Upper lobe of left lung (tissue), 6 donors: ENCODE measurements around the gene SLC7A6OS. TPM values are rescaled to one million over a fixed set of nuclear protein-coding genes. Genes with fewer than 3 reads are reported as not detected.

ENCODE experiments used
- ATAC-seq, 2 donors: fragments of 200-7000 bp; cut with Tn5 transposase; one replicate each; pipeline ENCODE4 v1.9.1; 2022; ENCODE audit warnings: mild to moderate bottlenecking in 2 of 2, moderate library complexity in 2 of 2; ENCODE audit not compliant: low FRiP score in 2 of 2
- DNase-seq, 2 donors: peaks; one replicate each; pipeline ENCODE4 v3.0.0-alpha.2; 2019 to 2020
- H3K27ac ChIP-seq, 4 donors: fragments of 200-600 bp; sonication (generic); one replicate each; pipeline ENCODE4 v1.5.1; 2016 to 2019
- H3K27me3 ChIP-seq, 4 donors: fragments of 200-600 bp; sonication (generic); one replicate each; pipeline ENCODE4 v1.5.1; 2017 to 2019
- H3K36me3 ChIP-seq, 4 donors: fragments of 200-600 bp; sonication (generic); one replicate each; pipeline ENCODE4 v1.5.1; 2016 to 2019
- H3K4me1 ChIP-seq, 4 donors: fragments of 200-600 bp; sonication (generic); one replicate each; pipeline ENCODE4 v1.5.1; 2018 to 2019
- H3K4me3 ChIP-seq, 4 donors: fragments of 200-600 bp; sonication (generic); one replicate each; pipeline ENCODE4 v1.5.1; 2017 to 2019; ENCODE audit warnings: mild to moderate bottlenecking in 2 of 4, moderate library complexity in 1 of 4
- H3K9me3 ChIP-seq, 4 donors: fragments of 200-600 bp; sonication (generic); one replicate each; pipeline ENCODE4 v1.5.1; 2018 to 2019
- EP300 ChIP-seq, 4 donors: sonication (generic); formaldehyde crosslinking; IDR thresholded peaks; one replicate each; pipeline ENCODE4 v1.5.1; 2017; ENCODE audit warnings: antibody characterized with exemption in 4 of 4, control low read depth in 2 of 4
- POLR2A ChIP-seq, 4 donors: fragments of 450-650 bp; IDR thresholded peaks; one replicate each; pipeline ENCODE4 v1.5.1; 2016 to 2017; ENCODE audit warnings: antibody characterized with exemption in 4 of 4, mild to moderate bottlenecking in 2 of 4
- POLR2AphosphoS5 ChIP-seq, 2 donors: sonication (generic); formaldehyde crosslinking; IDR thresholded peaks; one replicate each; pipeline ENCODE4 v1.5.1; 2017; ENCODE audit warnings: antibody characterized with exemption in 2 of 2
- WGBS, 2 donors: methylation state at CpG; one replicate each; pipeline ENCODE4 v1.1.5; 2017 to 2018; 5-methylcytosine and 5-hydroxymethylcytosine counted together
- total RNA-seq, 6 donors: library from RNA; depleted of rRNA in 4 of 6; stranded (reverse); fragments of >200 nt in 4 of 6; gene quantifications; one replicate each; pipeline versions ENCODE4 v1.1.0 to v1.2.1, GENCODE V29; 2016 to 2021
- TF ChIP-seq, protein P1 (sequence below), 6 experiments: fragments of 450-650 bp in 4 of 6; fragments of 200-600 bp in 2 of 6; sonication (generic) in 2 of 6; IDR thresholded peaks; one replicate each; pipeline ENCODE4 v1.5.1; 2016 to 2019; ENCODE audit warnings: antibody characterized with exemption in 6 of 6
- donor health status: DM: no; HTN: no; CAD: no; lungs with moderate emphysema.
- donor health status: DM: no; HTN: yes; CAD: no; lungs with severe emphysema.

SLC7A6OS gene
- total RNA-seq, 6 donors from 2014 or later, result 9.9 to 35.6 (median 18.5) TPM

- H3K36me3 ChIP-seq, result peaks cover 12 to 67% (median 50%) of the 10 kb centered on the region in 4 donors
Observed at GRCh38 chr16:68339214-68339613, 28.5 kb upstream of the SLC7A6OS start.

DNA sequence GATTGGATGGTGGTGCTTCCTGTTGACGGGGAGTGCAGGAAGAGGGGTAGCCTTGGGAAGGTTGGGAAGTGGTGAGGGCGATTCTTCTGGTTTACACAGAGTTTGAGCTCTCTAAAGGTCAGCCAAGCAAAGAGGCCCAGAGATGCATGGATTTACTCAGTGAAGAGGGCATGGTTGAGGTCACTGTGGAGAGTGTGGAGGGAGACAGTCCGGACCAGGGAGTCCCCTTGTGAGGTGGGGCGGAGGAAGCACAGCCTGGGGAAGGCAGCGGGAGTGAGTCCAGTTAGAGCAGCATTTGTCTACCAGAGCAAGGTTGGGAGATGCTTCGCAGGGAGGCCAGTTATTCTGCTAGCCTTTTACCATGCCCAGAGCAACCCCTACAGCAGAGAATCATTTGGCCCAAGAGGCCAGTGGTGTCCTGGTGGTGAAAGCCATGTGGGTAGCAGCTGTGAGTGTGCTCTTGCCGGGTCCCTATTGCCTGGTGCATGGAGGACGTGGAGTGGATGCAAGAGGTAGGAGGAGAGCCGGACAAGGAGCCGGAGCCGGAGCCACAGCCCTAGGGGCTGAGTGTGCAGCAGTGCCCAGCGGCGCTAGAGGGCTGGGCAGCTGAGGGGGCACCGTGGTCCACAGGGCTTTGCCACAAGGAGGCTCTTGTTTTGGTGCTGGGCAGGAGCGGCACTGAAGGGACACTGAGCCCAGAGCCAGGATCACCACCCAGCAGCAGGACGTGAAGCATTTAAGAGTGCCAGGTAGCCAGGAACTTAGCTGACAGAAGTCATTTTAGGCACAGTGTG lies 27.8 kb upstream of the SLC7A6OS start:
- WGBS, 2 donors, result 94 to 95% methylated on average over 8 to 16 of the region's 16 CpGs
- H3K4me1 ChIP-seq, result peaks cover 0 to 2% (median under 1%) of the 10 kb centered on the region in 4 donors

More at GRCh38 chr16:68339214-68339613, 28.5 kb upstream of the SLC7A6OS start:
- H3K27ac ChIP-seq, result no peak overlapping the region
- H3K4me1 ChIP-seq, result no peaks in the 10 kb centered on the region
- TF ChIP-seq POLR2A (IDR thresholded peaks at IDR 0.05), result no peak
- TF ChIP-seq, protein P1, sequence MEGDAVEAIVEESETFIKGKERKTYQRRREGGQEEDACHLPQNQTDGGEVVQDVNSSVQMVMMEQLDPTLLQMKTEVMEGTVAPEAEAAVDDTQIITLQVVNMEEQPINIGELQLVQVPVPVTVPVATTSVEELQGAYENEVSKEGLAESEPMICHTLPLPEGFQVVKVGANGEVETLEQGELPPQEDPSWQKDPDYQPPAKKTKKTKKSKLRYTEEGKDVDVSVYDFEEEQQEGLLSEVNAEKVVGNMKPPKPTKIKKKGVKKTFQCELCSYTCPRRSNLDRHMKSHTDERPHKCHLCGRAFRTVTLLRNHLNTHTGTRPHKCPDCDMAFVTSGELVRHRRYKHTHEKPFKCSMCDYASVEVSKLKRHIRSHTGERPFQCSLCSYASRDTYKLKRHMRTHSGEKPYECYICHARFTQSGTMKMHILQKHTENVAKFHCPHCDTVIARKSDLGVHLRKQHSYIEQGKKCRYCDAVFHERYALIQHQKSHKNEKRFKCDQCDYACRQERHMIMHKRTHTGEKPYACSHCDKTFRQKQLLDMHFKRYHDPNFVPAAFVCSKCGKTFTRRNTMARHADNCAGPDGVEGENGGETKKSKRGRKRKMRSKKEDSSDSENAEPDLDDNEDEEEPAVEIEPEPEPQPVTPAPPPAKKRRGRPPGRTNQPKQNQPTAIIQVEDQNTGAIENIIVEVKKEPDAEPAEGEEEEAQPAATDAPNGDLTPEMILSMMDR (IDR thresholded peaks at IDR 0.05), result no peak
- no peak for TF ChIP-seq EP300 (IDR thresholded peaks at IDR 0.05)
- no peak for TF ChIP-seq POLR2AphosphoS5 (IDR thresholded peaks at IDR 0.05)
- no peak for ATAC-seq
- H3K4me3 ChIP-seq, result no peak overlapping the region
- no peaks in the 10 kb centered on the region for H3K9me3 ChIP-seq
- WGBS, 2 donors, result 93 to 98% methylated on average over 11 to 13 of the region's 13 CpGs
- no peaks in the 10 kb centered on the region for H3K27me3 ChIP-seq
- DNase-seq, result no peak

DNA sequence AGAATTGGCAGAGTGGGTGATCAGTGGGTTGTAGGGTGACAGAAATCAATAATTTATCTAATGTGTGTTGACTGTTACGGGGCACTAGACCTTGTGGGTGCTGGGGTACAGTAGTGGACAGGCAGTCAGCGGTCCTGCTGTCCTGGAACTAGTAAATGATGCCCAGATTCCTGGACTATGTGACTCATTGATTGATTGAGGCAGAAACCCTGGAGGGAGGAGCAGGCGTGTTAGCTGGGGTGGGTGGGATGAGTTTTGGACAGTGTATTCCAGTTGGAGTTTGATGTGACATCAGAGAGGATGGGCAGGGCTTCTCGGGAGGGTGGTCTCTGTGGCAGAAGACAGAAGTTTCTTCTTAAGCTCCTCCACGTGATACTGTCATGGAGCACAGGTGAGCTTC lies 24.4 kb upstream of the SLC7A6OS start:
- peak in 1 of 2 donors; percentile 84 for ATAC-seq
- no peaks in the 10 kb centered on the region for H3K27me3 ChIP-seq

More for the DNA sequence above, 27.8 kb upstream of the SLC7A6OS start:
- Histone ChIP-seq H3K9me3 (no peaks in the 10 kb centered on the region), H3K36me3 (peaks cover 12 to 66% (median 48%) of the 10 kb centered on the region in 4 donors), H3K27ac (no peak overlapping the region), H3K27me3 (no peaks in the 10 kb centered on the region), H3K4me3 (no peak overlapping the region)
- no peak for DNase-seq
- ATAC-seq, result no peak
- TF ChIP-seq POLR2A (IDR thresholded peaks at IDR 0.05), result no peak

GRCh38 chr16:68332411-68333121 lies 21.8 kb upstream of the SLC7A6OS start:
- TF ChIP-seq EP300 (IDR thresholded peaks at IDR 0.05) (no peak), POLR2A (IDR thresholded peaks at IDR 0.05) (no peak), POLR2AphosphoS5 (IDR thresholded peaks at IDR 0.05) (no peak)
- TF ChIP-seq, protein P1 (IDR thresholded peaks at IDR 0.05), result no peak
- Histone ChIP-seq H3K9me3 (no peaks in the 10 kb centered on the region), H3K4me1 (peaks cover 16 to 34% (median 23%) of the 10 kb centered on the region in 4 donors), H3K36me3 (peaks cover 0 to 7% (median 4%) of the 10 kb centered on the region in 4 donors), H3K27ac (peak overlapping the region; percentile 45 to 66 (median 59)), H3K4me3 (no peak overlapping the region), H3K27me3 (no peaks in the 10 kb centered on the region)
- ATAC-seq (peak; percentile 41 to 42), DNase-seq (peak in 1 of 2 donors; percentile 56)
- WGBS, 2 donors, result 35 to 36% methylated on average over 7 of the region's 7 CpGs

More for the DNA sequence above, 24.4 kb upstream of the SLC7A6OS start:
- no peak for TF ChIP-seq POLR2AphosphoS5 (IDR thresholded peaks at IDR 0.05)
- TF ChIP-seq EP300 (IDR thresholded peaks at IDR 0.05), result no peak
- TF ChIP-seq, protein P1 (IDR thresholded peaks at IDR 0.05), result no peak
- no peak for TF ChIP-seq POLR2A (IDR thresholded peaks at IDR 0.05)
- H3K36me3 ChIP-seq, result peaks cover 6 to 33% (median 27%) of the 10 kb centered on the region in 4 donors
- H3K9me3 ChIP-seq, result no peaks in the 10 kb centered on the region
- 96 to 100% methylated on average over 5 of the region's 5 CpGs for WGBS, 2 donors
- H3K4me3 ChIP-seq, result no peak overlapping the region
- no peak for DNase-seq
- H3K4me1 ChIP-seq, result peaks cover 16 to 24% (median 22%) of the 10 kb centered on the region in 4 donors
- H3K27ac ChIP-seq, result no peak overlapping the region

- DNase-seq, result no peak
- no peaks in the 10 kb centered on the region for H3K9me3 ChIP-seq
- H3K27me3 ChIP-seq, result no peaks in the 10 kb centered on the region
- TF ChIP-seq POLR2AphosphoS5 (IDR thresholded peaks at IDR 0.05) (no peak), EP300 (IDR thresholded peaks at IDR 0.05) (no peak), POLR2A (IDR thresholded peaks at IDR 0.05) (no peak)
- TF ChIP-seq, protein P1 (IDR thresholded peaks at IDR 0.05), result no peak
- 15 to 20% methylated on average over 4 of the region's 4 CpGs for WGBS, 2 donors
- peaks cover 0 to 2% (median 0%) of the 10 kb centered on the region in 4 donors for H3K36me3 ChIP-seq
- peaks cover 16 to 34% (median 25%) of the 10 kb centered on the region in 4 donors for H3K4me1 ChIP-seq
- no peak for ATAC-seq
- H3K27ac ChIP-seq, result peak overlapping the region; percentile 45 to 66 (median 59)
- H3K4me3 ChIP-seq, result no peak overlapping the region
Observed at GRCh38 chr16:68331879-68332410, 21.2 kb upstream of the SLC7A6OS start.
